ENCODE results near the gene MAST4. TPM values are rescaled to one million over a fixed set of nuclear protein-coding genes. Genes with fewer than 3 reads are reported as not detected.

MAST4 gene
- total RNA-seq, 2 donors from 2014 or later, result 36.8 to 45.7 TPM

GRCh38 chr5:66642538-66642937 lies 46.3 kb downstream of the MAST4 start:
- intact Hi-C loops (cut with DNase I), result no loop called here
- Histone ChIP-seq H3K9me3 (no peaks in the 10 kb centered on the region), H3K27me3 (replicated peaks; ENCODE audit: insufficient read depth) (no peaks in the 10 kb centered on the region), H3K27ac (no peak overlapping the region), H3K4me3 (no peak overlapping the region), H3K4me1 (replicated peaks) (no peaks in the 10 kb centered on the region), H3K36me3 (no peaks in the 10 kb centered on the region)
- no peak for DNase-seq (ENCODE audit: low spot score)
- 92% methylated on average over 3 of the region's 3 CpGs for WGBS
- TF ChIP-seq, protein P1, sequence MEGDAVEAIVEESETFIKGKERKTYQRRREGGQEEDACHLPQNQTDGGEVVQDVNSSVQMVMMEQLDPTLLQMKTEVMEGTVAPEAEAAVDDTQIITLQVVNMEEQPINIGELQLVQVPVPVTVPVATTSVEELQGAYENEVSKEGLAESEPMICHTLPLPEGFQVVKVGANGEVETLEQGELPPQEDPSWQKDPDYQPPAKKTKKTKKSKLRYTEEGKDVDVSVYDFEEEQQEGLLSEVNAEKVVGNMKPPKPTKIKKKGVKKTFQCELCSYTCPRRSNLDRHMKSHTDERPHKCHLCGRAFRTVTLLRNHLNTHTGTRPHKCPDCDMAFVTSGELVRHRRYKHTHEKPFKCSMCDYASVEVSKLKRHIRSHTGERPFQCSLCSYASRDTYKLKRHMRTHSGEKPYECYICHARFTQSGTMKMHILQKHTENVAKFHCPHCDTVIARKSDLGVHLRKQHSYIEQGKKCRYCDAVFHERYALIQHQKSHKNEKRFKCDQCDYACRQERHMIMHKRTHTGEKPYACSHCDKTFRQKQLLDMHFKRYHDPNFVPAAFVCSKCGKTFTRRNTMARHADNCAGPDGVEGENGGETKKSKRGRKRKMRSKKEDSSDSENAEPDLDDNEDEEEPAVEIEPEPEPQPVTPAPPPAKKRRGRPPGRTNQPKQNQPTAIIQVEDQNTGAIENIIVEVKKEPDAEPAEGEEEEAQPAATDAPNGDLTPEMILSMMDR (IDR thresholded peaks at IDR 0.05), result no peak
- TF ChIP-seq POLR2AphosphoS5 (IDR thresholded peaks at IDR 0.05), result no peak

DNA sequence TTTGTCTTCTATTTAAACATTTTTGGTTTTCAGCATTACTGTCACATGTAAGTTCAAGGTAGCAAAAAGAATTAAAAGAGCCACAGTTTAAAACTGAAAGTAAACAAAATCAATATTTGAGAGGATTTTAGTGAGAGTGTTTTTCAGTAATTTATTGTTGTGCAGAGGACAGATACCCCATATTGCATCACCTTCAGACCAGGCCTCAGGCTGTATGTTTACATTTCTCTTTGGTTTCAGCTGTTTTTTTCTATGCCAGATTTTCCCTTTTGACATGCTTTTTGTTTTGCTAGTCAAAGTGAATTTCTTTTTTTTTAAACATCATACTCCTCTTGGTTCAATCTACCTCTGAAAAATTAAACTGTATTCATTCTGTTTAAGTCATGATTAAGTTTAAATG lies 47.2 kb downstream of the MAST4 start:
- Histone ChIP-seq H3K4me1 (replicated peaks) (no peaks in the 10 kb centered on the region), H3K36me3 (no peaks in the 10 kb centered on the region), H3K27ac (no peak overlapping the region), H3K27me3 (replicated peaks; ENCODE audit: insufficient read depth) (no peaks in the 10 kb centered on the region), H3K9me3 (no peaks in the 10 kb centered on the region), H3K4me3 (no peak overlapping the region)
- no peak for DNase-seq (ENCODE audit: low spot score)
- TF ChIP-seq POLR2A (IDR thresholded peaks at IDR 0.05) (no peak), POLR2AphosphoS5 (IDR thresholded peaks at IDR 0.05) (no peak)
- TF ChIP-seq, protein P1 (IDR thresholded peaks at IDR 0.05), result no peak
- intact Hi-C loops (cut with DNase I), result no loop called here

GRCh38 chr5:66644111-66644510 lies 47.9 kb downstream of the MAST4 start:
- intact Hi-C loops (cut with DNase I), result no loop called here
- Histone ChIP-seq H3K4me3 (no peak overlapping the region), H3K9me3 (no peaks in the 10 kb centered on the region), H3K4me1 (replicated peaks) (no peaks in the 10 kb centered on the region), H3K27ac (no peak overlapping the region), H3K36me3 (no peaks in the 10 kb centered on the region), H3K27me3 (replicated peaks; ENCODE audit: insufficient read depth) (no peaks in the 10 kb centered on the region)
- TF ChIP-seq POLR2AphosphoS5 (IDR thresholded peaks at IDR 0.05) (no peak), POLR2A (IDR thresholded peaks at IDR 0.05) (no peak)
- TF ChIP-seq, protein P1 (IDR thresholded peaks at IDR 0.05), result no peak
- DNase-seq (ENCODE audit: low spot score), result no peak

GRCh38 chr5:66645039-66645438 lies 48.8 kb downstream of the MAST4 start:
- TF ChIP-seq POLR2AphosphoS5 (IDR thresholded peaks at IDR 0.05) (no peak), POLR2A (IDR thresholded peaks at IDR 0.05) (no peak)
- TF ChIP-seq, protein P1 (IDR thresholded peaks at IDR 0.05), result no peak
- DNase-seq (ENCODE audit: low spot score), result no peak
- Histone ChIP-seq H3K9me3 (no peaks in the 10 kb centered on the region), H3K4me3 (no peak overlapping the region), H3K36me3 (no peaks in the 10 kb centered on the region), H3K27ac (no peak overlapping the region), H3K27me3 (replicated peaks; ENCODE audit: insufficient read depth) (no peaks in the 10 kb centered on the region), H3K4me1 (replicated peaks) (no peaks in the 10 kb centered on the region)
- 76% methylated on average over 3 of the region's 3 CpGs for WGBS
- intact Hi-C loops (cut with DNase I), result no loop called here

DNA sequence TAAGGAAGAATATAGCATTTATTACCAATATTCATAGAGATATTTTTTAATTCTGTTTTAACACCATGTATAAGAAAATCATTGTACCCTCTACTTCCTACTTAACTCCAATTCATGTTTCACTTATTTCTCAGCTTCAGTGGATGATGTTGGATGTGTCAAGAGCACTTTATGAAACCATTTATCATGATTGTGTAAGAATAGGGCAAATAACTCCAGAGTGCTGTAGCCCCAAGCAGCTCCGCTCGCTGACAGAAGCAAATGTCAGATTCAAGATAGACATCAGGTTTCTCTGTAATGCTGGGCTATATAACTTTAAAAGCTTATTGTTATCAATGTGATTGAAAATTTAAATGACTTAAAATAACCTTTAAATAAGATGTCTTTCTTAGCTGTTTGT lies 50.4 kb downstream of the MAST4 start:
- no peaks in the 10 kb centered on the region for H3K36me3 ChIP-seq
- TF ChIP-seq POLR2A (IDR thresholded peaks at IDR 0.05), result no peak
- TF ChIP-seq, protein P1 (IDR thresholded peaks at IDR 0.05), result no peak
- TF ChIP-seq POLR2AphosphoS5 (IDR thresholded peaks at IDR 0.05), result no peak
- H3K4me3 ChIP-seq, result no peak overlapping the region
- 77% methylated on average over 2 of the region's 2 CpGs for WGBS
- H3K27me3 ChIP-seq (replicated peaks; ENCODE audit: insufficient read depth), result no peaks in the 10 kb centered on the region
- DNase-seq (ENCODE audit: low spot score), result no peak
- no peak overlapping the region for H3K27ac ChIP-seq
- intact Hi-C loops (cut with DNase I), result no loop called here
- H3K9me3 ChIP-seq, result no peaks in the 10 kb centered on the region
- no peaks in the 10 kb centered on the region for H3K4me1 ChIP-seq (replicated peaks)
